GM18909 (cell line): ENCODE data around the gene MTPN.

Experiments used
- ATAC-seq: cut with Tn5 transposase; IDR thresholded peaks from one replicate; pipeline ENCODE4 v1.9.1; 2021; ENCODE audit warnings: mild to moderate bottlenecking; ENCODE audit not compliant: unreplicated experiment, poor library complexity

Gene MTPN

DNA sequence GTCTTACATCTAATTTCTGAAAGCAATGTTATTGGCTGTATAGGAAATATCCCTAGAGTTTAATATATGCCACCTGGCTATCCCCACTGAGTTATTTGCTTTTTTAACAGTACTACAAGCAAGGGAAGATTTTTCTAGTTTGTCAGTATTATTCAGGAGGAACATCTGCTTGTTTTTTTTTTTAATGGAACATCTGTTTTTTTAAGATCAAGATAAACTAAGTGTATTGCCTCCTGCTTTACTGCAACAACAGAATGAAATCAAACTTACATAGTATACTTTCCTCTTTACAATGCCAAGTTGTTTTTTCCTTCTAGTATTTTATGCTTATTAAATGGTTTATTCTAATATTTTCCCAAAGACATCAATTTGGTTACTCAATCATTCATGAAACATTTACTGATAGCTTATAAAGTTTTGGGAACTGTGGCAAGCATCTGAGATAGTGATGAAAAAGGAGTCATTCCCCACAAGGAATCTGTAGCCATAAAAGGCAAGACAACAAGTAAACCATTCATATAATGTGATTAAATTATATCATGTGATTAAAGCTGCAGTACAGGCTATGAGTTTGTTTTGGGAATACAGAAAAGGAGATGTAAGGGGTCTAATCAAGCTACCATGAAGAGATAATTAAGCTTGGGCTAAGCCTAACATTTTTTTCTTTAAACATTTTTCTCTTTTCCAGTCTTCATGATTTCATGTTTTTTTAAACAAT is 17.4 kb downstream of the MTPN start:
- no peak for ATAC-seq

DNA sequence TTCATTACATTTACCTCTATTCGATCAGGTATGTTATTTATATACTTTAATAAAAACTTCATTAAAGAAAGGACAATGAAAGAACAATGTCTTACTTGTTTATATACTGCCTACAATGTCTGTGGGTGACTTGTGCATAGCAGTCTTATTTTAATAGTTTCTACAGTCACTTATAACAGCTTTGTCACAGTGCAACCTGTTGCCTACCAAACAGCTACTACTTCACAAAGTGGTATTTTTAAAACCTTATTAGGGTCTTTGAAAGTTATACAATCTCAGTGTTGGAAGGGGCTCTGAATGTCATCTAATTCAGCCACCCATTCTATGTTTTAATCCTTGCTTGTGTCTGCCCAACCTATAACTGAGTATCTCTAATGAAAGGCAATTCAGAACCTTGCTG is 19.0 kb downstream of the MTPN start:
- ATAC-seq = no peak

DNA sequence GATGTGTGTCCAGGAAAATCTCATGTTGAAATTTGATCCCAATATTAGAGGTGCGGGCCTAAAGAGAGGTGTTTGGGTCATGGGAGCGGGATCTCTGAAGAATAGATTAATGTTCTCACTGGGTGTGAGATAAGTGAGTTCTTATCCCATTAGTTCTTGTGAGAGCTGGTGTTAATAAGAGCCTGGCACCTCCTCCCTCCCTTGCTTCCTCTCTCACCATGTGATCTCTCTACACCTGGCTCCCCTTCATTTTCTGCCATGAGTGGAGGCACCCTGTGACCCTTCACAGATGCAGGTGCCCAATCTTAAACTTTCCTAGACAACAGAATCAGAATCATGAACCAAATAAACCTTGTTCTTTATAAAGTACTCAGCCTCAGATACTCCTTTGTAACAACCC is 19.5 kb downstream of the MTPN start:
- ATAC-seq = no peak

GRCh38 chr7:135956393-135956792 is 20.8 kb downstream of the MTPN start:
- no peak for ATAC-seq

GRCh38 chr7:135950972-135951371 is 26.2 kb downstream of the MTPN start:
- ATAC-seq = no peak

DNA sequence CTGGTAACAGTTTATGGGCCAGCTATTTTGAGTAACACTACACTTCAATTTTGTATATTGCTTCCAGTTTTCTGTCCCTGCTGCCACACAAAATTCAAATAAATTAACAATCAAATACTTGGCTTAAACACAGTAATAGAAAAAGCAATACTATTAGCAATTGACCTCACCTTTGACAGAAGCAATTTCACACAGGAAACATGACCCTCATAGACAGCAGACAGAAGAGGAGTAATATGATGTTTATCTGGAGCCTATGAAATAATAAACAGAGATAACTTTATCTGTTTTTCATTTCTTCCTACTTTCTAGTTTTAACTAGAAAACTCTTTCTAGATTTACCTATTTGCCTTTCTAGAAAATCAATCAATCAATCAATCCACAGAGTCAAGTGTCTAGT is 26.7 kb downstream of the MTPN start:
- no peak for ATAC-seq

DNA sequence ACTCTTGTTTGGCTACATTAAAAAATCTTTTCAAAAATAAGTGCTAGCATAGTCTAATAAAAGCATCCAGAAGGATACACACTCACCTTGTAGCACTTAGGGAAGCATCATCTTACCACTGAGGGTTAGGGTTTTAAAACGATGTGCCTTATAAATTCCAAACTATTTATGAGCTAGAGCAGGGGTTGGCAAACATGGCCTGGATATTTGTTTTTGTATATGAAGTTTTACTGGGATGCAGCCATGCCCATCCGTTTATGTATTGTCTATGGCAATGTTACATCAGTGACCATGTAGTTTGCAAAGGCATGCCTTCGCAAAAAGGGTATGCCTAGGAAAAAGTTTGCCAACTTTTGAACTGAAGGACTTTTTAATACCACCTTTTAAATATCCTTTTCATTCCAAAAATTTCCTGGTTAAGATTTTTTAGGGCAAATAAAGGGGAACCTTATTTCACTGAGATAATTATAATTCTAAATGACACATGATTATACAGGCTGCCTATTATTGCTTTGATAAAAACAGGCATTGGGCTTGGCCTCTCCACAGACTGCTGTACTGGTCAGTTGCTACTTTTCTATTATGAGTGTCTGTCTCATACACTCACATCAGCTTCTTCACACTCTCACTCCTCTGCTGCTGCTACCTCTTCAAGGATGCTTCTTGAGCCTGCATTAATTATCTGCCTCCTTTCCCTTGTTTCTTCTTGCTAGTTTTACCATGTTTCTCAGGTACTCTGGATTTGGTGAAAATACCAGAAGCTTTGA is 30.7 kb downstream of the MTPN start:
- no peak for ATAC-seq

DNA sequence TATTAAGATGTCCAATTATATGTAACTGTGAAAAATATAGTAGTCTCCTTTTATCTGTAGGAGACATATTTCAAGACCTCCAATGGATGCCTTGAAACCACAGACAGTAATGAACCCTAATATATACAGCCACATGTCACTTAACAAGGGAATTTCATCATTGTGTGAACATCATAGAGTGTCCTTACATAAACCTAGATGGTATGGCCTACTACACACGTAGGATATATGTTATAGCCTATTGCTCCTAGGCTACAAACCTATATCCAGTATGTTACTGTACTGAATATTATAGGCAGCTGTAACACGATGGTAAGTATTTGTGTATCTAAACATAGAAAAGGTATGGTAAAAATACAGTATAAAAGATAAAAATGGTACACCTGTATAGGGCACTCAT is 32.4 kb downstream of the MTPN start:
- ATAC-seq = no peak

DNA sequence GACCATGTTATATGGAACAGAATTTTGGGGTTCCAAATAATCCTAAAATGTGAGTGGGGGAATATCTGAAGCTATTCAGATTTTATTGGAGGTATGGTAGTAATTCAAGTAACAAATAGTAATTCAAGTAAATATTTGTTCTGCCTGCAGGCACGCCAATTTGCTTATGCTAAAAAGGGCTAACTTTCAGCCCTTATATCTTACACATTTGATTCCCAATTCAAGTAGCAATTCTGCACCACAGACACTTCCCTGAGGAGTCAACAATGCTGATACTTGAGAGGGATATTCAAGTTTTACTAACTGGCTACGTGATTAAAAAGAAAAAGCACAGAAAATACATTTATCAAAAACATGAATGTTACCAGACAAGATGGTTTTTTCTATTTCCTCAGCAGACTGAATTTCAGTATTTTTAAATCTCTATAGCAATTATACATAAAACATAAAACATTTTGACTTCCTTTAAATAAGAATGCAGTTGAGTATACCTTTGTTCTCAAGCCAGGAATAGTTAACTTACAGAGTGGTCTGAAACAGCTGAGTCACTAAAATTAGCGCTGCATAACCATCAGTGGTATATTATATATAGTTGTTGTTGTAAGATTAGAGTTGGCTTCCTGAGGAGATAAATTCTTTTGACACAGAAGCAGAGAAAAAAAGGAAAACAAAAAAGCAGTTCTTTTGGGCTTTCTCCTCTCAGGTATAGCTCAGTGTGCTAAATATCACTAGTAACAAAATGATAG is 33.9 kb downstream of the MTPN start:
- no peak for ATAC-seq

- peak; percentile 77 for ATAC-seq
These were observed 34.5 kb downstream of the MTPN start for GRCh38 chr7:135942614-135943013.

DNA sequence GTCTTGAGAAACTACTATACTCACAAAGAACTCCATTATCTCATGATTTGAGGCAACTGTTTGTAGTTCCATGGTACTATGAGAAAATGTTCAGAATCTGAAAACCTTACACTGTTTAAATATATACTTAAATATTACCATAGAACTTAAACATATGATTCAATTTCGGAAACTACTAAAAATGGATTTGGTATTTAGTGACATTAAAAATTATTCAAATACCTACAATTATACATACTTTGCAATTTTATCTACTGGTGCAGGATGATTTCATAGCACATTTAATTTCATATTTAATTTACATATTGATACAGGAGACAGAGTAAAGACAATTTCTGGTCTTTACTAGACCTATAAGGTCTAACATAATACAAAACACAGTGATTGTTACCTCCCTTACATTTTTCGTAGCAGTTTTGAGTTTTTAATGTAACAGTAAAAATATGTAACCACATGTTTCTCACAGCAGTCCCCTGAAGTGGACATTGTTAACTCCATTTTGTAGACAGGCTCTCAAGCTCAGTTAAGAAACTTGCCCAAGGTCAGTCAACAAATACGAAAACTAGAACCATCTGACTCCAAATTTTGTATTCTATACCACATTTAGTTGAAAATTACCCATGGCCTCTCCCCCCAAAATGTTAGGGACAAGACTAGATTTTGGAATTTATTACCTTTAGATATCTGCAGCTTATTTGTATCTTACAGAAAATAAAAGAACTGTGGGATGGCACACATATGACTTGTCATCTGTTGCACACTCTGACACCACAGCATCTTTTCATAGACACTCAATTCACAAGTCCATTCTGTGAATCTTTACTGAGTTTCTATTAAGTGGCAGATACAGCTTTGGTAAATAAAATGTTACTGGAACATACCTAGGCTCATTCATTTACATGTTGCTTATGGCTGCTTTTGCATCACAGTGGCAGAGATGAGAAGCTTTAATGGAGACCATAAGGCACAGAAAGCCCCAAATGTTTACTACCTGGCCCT is 36.8 kb downstream of the MTPN start:
- ATAC-seq = no peak

GRCh38 chr7:135939261-135939812 is 37.8 kb downstream of the MTPN start:
- no peak for ATAC-seq

DNA sequence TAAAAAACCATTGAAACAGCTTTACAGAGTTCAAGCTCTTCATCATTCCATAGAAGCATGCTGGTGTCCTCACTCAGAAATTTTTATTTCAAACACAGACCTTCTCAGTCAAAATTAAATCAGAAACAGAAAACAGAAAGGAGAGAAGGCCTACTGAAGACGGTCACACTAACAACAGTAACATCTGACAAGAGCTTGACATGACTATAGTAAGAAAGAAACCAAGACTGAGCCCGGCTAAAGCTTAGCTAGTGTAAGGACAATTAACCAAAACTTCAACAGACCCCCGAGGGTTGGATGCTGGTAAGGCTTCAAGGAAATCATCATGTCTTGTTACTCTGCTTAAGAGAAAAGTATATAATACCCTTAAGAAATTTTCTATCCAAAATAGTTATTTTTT is 38.6 kb downstream of the MTPN start:
- peak; percentile 61 for ATAC-seq

DNA sequence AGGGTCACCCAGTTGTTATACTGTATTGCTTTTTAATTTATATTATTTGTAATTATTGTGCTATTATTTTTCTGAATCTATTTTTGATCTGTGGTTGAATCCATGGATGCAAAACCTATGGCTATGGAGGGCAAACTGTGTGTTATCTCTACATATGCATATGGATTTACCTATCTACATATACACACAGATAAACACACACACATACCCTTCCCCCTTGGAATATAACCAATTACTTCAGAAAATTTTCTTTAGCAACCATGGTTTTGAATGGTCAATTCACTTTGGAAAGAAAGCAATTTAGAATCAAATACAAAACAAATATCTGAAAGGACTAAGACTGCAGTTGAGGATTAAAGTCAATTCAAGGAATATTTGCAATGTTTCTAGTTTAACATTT is 39.1 kb downstream of the MTPN start:
- no peak for ATAC-seq

GRCh38 chr7:135936497-135937217 is 40.5 kb downstream of the MTPN start:
- ATAC-seq = no peak

- no peak for ATAC-seq
These were observed 42.5 kb downstream of the MTPN start for GRCh38 chr7:135934651-135935050.

GRCh38 chr7:135933509-135934188 is 43.5 kb downstream of the MTPN start:
- ATAC-seq = no peak

- no peak for ATAC-seq
These were observed 45.0 kb downstream of the MTPN start for GRCh38 chr7:135932131-135932530.
